Hepatocyte (in vitro differentiated cells): ENCODE measurements around the gene MFAP2. TPM values are rescaled to one million over a fixed set of nuclear protein-coding genes. Genes with fewer than 3 reads are reported as not detected.

Source experiments
- DNase-seq: peaks from one replicate; pipeline ENCODE4 v3.0.0-alpha.2; 2016; ENCODE audit warnings: low spot score
- H2AFZ ChIP-seq: fragments of 200-600 bp; sonication (generic); 2 replicates; pipeline ENCODE4 v1.6.0; 2016; ENCODE audit warnings: antibody characterized with exemption, mild to moderate bottlenecking
- H3K27ac ChIP-seq: fragments of 200-600 bp; sonication (generic); 2 replicates; pipeline ENCODE4 v1.5.1; 2016; ENCODE audit warnings: mild to moderate bottlenecking
- H3K27me3 ChIP-seq: fragments of 200-600 bp; sonication (generic); 2 replicates; pipeline ENCODE4 v1.6.1; 2016
- H3K36me3 ChIP-seq: fragments of 200-600 bp; sonication (generic); replicated peaks from 2 replicates; pipeline ENCODE4 v1.5.1; 2016; ENCODE audit warnings: low read depth; ENCODE audit not compliant: insufficient read depth
- H3K4me1 ChIP-seq: fragments of 200-600 bp; sonication (generic); 2 replicates; pipeline ENCODE4 v1.5.1; 2016; ENCODE audit warnings: mild to moderate bottlenecking, moderate library complexity; ENCODE audit not compliant: insufficient read depth
- H3K4me2 ChIP-seq: fragments of 200-600 bp; sonication (generic); 2 replicates; pipeline ENCODE4 v1.6.0; 2016
- H3K4me3 ChIP-seq: fragments of 200-600 bp; sonication (generic); 2 replicates; pipeline ENCODE4 v1.5.1; 2016; ENCODE audit warnings: mild to moderate bottlenecking
- H3K79me2 ChIP-seq: fragments of 200-600 bp; sonication (generic); 2 replicates; pipeline ENCODE4 v1.6.0; 2017; ENCODE audit warnings: mild to moderate bottlenecking
- H3K9me2 ChIP-seq: fragments of 200-600 bp; sonication (generic); replicated peaks from 2 replicates; pipeline ENCODE4 v1.6.0; 2017; ENCODE audit warnings: mild to moderate bottlenecking; ENCODE audit not compliant: insufficient read depth
- H3K9me3 ChIP-seq: fragments of 200-600 bp; sonication (generic); 2 replicates; pipeline ENCODE4 v1.5.1; 2016; ENCODE audit warnings: low read depth, mild to moderate bottlenecking
- H4K20me1 ChIP-seq: fragments of 200-600 bp; sonication (generic); 2 replicates; pipeline ENCODE4 v1.6.0; 2016; ENCODE audit warnings: mild to moderate bottlenecking; ENCODE audit not compliant: insufficient read depth, poor library complexity, severe bottlenecking
- EZH2 ChIP-seq: fragments of 200-600 bp; sonication (generic); IDR thresholded peaks from 2 replicates; pipeline ENCODE4 v1.6.1; 2016; ENCODE audit warnings: antibody characterized with exemption, mild to moderate bottlenecking, borderline replicate concordance
- EZH2phosphoT487 ChIP-seq: fragments of 200-600 bp; sonication (generic); IDR thresholded peaks from one replicate; pipeline ENCODE4 v1.6.1; 2018; ENCODE audit warnings: antibody characterized with exemption, mild to moderate bottlenecking, low read depth, moderate library complexity; ENCODE audit not compliant: unreplicated experiment, severe bottlenecking
- WGBS: methylation state at CpG from one replicate; pipeline ENCODE4 v1.1.6; 2016; ENCODE audit warnings: low lambda C conversion rate; ENCODE audit errors: missing lambda C conversion rate; 5-methylcytosine and 5-hydroxymethylcytosine counted together
- polyA plus RNA-seq: library from polyadenylated mRNA; unstranded; fragments of >200 nt; fragmentation: Nextera tagmentation; extraction: Ambion mirVana; gene quantifications from 2 replicates; pipeline ENCODE4 v1.2.1, GENCODE V29; 2016
- total RNA-seq: library from RNA; depleted of rRNA; stranded (reverse); fragments of >200 nt; gene quantifications from 2 replicates; pipeline ENCODE4 v1.2.3, GENCODE V29; 2014
- TF ChIP-seq, protein P1 (sequence below): fragments of 200-600 bp; sonication (generic); IDR thresholded peaks from 2 replicates; pipeline ENCODE4 v1.5.1; 2016; ENCODE audit warnings: antibody characterized with exemption, mild to moderate bottlenecking; ENCODE audit not compliant: poor library complexity

The MFAP2 gene
- total and polyA plus RNA-seq, 2 experiments from 2014 or later, result 172 to 551 TPM

GRCh38 chr1:16991571-16991970 is 11.2 kb upstream of the MFAP2 start:
- Histone ChIP-seq H2AFZ (no peak overlapping the region), H3K9me2 (no peaks in the 10 kb centered on the region), H3K36me3 (no peaks in the 10 kb centered on the region), H3K79me2 (no peaks in the 10 kb centered on the region), H3K4me1 (no peaks in the 10 kb centered on the region), H3K27me3 (no peaks in the 10 kb centered on the region), H3K4me2 (no peak overlapping the region), H4K20me1 (no peaks in the 10 kb centered on the region), H3K9me3 (no peaks in the 10 kb centered on the region), H3K27ac (no peak overlapping the region), H3K4me3 (no peak overlapping the region)
- DNase-seq, result no peak
- over 99% methylated on average over 12 of the region's 12 CpGs for WGBS
- TF ChIP-seq EZH2phosphoT487, result no peak
- no peak for TF ChIP-seq EZH2
- TF ChIP-seq, protein P1, sequence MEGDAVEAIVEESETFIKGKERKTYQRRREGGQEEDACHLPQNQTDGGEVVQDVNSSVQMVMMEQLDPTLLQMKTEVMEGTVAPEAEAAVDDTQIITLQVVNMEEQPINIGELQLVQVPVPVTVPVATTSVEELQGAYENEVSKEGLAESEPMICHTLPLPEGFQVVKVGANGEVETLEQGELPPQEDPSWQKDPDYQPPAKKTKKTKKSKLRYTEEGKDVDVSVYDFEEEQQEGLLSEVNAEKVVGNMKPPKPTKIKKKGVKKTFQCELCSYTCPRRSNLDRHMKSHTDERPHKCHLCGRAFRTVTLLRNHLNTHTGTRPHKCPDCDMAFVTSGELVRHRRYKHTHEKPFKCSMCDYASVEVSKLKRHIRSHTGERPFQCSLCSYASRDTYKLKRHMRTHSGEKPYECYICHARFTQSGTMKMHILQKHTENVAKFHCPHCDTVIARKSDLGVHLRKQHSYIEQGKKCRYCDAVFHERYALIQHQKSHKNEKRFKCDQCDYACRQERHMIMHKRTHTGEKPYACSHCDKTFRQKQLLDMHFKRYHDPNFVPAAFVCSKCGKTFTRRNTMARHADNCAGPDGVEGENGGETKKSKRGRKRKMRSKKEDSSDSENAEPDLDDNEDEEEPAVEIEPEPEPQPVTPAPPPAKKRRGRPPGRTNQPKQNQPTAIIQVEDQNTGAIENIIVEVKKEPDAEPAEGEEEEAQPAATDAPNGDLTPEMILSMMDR, result no peak

- DNase-seq, result no peak
- no peak for TF ChIP-seq EZH2phosphoT487
- TF ChIP-seq, protein P1, result no peak
- no peak for TF ChIP-seq EZH2
- Histone ChIP-seq H3K4me2 (no peak overlapping the region), H4K20me1 (no peaks in the 10 kb centered on the region), H3K4me1 (no peaks in the 10 kb centered on the region), H3K4me3 (no peak overlapping the region), H3K27me3 (no peaks in the 10 kb centered on the region), H3K27ac (no peak overlapping the region), H3K79me2 (no peaks in the 10 kb centered on the region), H3K9me3 (no peaks in the 10 kb centered on the region), H3K36me3 (no peaks in the 10 kb centered on the region), H2AFZ (no peak overlapping the region), H3K9me2 (no peaks in the 10 kb centered on the region)
- WGBS, result 96% methylated on average over 21 of the region's 22 CpGs
Observed at GRCh38 chr1:16989676-16990391, 9.4 kb upstream of the MFAP2 start.

DNA sequence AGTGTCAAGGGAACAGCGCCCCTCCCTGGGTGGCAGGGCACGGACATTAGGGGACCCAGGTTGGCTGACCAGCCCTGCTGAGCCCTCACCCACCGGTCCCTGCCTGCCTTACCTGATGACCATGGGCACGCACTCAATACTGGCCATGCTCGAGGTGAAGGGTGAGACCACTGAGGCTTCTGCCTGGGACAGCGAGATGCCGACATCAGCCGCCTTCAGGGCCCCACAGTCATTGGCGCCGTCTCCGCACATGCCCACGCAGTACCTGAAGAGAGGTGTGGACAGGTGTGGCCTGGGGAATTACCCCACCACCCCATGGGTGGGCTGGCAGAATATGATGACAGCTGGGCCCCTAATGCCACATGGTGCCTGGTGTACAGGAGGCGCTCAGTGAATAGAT is 7.8 kb upstream of the MFAP2 start:
- no peaks in the 10 kb centered on the region for H3K27me3 ChIP-seq
- no peaks in the 10 kb centered on the region for H3K79me2 ChIP-seq
- TF ChIP-seq, protein P1, result no peak
- TF ChIP-seq EZH2 (no peak), EZH2phosphoT487 (no peak)
- no peaks in the 10 kb centered on the region for H3K36me3 ChIP-seq
- no peak overlapping the region for H3K4me2 ChIP-seq
- H3K27ac ChIP-seq, result no peak overlapping the region
- H3K9me2 ChIP-seq, result no peaks in the 10 kb centered on the region
- H4K20me1 ChIP-seq, result no peaks in the 10 kb centered on the region
- no peak overlapping the region for H3K4me3 ChIP-seq
- peaks cover 12% of the 10 kb centered on the region for H3K4me1 ChIP-seq
- no peak overlapping the region for H2AFZ ChIP-seq
- H3K9me3 ChIP-seq, result no peaks in the 10 kb centered on the region
- WGBS, result 95% methylated on average over 13 of the region's 13 CpGs
- no peak for DNase-seq
